ENCODE results near the gene KRT84.
"Not testable (repeated sequence)": the region's sequence is repeated elsewhere in the genome, so short reads cannot be mapped to it uniquely, and the experiment has no call there.

The KRT84 gene

DNA sequence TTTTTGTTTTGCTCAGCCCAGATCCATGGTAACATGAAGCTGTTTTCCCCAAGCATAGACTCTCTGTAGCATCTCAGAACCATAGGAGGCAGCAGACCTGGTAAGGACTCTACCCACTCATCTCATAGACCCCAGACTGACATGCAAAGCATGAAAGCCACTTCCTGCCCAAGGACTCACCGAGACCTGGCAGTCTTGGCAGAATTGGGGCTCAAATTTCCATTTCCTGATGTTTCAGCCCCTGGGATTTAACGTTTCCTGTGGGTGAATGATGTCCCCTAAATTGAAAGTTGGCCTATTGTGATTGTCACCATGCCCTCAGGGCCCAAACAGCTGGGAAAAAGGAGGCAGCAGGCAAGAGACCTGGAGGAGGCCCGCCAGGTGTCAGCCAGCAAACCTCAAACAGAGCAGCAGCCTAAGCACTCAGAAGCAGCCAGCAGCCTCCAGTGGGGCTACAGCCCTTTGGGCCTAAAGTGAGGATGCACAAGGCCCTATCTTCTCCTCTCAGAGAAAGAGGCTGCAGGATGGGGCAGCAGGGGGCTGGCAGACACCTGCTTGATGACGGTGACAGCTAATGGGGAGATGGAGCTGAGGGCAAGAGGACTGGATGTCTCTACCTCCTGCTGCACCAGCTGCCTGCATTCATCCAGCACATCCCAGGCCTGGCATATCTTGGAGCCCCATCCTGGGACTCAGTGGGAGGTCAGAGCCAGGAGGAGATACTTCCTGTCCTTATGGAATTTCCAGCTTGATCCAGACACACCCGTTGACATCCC lies 26.7 kb downstream of the KRT84 start:
- no peak for DNase-seq

DNA sequence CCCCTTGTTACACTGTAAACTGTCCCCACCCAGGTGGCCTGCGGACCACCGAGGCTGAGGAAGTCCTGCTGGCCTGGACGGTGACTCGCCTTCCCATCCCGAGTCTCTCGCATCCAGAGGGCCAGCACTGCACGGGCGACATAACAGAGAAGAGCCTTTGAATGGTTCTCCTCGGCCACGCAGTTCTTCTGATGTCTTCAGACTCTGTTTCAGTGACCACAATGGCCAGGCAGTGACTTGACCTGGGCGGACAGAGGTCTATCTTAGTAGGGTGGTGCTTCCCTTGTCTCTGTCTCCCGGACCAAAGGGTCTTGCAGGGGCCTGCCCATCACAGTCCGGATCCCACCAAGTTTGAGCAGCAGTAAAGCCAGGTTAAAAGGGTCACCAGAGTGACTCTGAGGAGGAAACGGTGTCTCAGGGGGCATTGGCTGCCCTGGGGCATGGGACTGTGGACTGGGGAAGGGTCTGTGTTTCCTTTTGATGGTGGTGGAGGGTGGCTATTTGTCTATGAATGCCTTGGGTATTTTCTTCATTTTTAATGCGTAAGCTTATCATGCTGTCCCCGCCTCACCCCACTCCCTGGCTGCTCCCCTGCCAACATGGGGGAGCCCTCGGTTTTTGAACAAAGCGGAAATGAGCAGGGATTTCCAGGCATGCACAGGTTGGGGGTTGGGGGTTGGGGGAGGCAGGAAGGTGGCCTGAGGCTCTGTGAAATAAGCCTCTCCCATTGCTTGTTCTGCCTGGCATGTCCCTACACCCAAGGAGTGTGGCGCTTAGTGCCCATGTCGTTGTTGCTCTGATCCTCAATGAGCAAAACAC lies 28.5 kb downstream of the KRT84 start:
- DNase-seq, result no peak

DNA sequence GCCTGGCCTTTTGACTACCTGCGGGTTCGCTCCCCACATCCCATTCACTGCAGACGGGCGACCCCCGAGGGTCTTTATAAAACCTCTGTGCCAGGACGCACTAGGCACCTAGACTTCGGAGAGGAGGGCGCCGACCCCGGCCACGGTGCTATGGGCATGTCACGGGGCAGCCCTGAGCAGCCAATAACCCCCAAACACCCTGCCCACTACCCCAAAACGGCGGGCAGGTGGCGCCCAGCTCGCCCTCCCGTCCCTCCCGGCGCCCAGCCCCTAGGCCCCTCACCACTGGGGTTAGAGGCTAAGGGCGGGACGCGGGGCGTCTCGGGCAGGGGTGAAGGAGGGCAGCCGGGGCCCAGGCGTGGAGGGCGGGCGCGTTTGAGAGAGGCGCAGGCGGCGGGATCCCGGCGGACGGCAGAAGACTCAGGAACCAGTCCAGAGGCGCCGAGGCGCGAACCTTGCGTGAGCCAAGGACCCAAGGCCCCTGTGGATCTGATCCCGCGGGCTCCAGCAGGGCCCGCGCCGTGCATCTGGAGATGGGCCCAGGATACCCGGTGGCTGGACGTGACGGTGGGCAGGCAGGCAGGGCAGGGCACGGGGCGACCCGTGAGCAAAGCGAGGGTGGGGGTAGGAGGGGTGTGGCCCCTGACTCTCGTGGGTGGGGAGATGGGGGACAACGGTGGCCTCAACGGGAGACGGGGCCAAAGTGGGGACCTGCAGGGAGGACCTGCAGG lies 29.3 kb downstream of the KRT84 start:
- no peak for DNase-seq

DNA sequence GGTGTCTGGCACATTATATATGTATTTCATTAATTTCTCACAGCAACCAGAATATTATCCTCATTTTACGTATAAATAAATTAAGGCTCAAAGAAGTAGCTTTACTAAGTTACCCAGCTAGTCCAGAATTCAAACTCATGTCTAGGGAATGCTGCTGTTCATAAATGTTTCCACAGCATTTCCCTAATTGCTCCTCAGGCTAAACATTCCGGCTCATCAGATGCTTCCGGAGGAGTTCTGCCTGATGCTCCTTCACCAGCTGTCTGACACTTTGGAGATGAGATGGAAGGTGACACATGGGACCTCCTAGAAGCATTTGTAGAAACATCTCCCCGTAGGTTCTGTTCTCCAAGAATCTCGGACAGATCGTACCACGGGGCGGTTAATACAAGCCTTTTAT lies 30.3 kb downstream of the KRT84 start:
- no peak for DNase-seq

DNA sequence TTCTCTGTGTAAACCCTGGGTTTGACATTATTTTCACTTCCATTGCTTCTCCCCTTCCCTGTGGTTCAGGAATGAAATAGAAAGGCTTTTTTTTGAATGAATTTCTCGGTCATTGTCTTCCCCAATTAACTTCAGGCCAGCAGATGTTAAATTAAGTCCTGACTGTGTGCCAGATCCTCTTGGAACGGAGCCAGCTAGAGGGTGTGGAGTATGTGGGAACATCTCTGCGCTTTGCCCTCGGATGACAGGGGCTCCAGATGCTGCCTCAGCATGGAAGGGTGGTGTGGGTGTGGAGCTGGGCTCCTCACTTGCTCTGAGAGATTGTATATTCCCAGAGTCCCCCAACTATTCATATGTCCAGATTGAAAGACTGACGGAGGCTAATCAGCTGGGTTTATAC lies 31.3 kb downstream of the KRT84 start:
- DNase-seq, result no peak

DNA sequence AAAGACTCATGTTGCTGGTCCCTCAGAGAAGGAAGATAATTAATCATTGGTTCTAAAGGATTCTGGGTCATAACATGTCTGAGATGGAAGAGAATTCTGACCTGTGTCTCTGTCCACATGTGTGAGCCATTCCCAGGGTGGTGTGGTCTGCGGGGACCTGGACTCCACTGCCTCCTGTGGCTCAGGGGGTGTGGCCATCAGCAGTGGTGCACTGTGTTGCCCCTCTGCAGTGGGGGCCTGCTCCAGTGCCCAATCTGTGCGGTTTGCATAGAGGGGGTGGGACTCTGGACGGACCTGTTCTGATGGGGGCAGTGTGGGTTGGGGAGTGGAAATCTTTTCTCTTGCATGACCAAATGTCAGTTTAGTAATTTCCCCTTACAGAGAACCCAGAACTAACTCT lies 31.7 kb downstream of the KRT84 start:
- no peak for DNase-seq

DNA sequence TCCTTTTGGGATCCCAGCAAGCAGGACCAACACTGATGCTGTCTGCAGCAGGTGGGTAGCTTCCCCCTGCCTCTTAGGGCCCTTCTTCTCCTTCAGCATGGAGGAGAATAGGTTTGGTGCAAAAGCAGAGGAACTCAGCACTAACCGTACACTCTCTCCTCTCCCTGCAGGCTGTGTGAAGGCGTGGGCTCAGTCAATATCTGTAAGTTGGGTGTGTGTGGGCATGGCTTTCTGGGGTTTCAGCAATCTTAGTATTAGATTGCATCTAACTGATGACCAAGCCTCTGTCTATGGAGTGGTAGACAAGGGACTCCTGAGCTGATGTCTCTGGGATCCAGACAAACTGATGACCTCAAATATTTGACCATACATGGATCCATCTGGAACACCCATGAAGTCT lies 32.5 kb downstream of the KRT84 start:
- no peak for DNase-seq

DNA sequence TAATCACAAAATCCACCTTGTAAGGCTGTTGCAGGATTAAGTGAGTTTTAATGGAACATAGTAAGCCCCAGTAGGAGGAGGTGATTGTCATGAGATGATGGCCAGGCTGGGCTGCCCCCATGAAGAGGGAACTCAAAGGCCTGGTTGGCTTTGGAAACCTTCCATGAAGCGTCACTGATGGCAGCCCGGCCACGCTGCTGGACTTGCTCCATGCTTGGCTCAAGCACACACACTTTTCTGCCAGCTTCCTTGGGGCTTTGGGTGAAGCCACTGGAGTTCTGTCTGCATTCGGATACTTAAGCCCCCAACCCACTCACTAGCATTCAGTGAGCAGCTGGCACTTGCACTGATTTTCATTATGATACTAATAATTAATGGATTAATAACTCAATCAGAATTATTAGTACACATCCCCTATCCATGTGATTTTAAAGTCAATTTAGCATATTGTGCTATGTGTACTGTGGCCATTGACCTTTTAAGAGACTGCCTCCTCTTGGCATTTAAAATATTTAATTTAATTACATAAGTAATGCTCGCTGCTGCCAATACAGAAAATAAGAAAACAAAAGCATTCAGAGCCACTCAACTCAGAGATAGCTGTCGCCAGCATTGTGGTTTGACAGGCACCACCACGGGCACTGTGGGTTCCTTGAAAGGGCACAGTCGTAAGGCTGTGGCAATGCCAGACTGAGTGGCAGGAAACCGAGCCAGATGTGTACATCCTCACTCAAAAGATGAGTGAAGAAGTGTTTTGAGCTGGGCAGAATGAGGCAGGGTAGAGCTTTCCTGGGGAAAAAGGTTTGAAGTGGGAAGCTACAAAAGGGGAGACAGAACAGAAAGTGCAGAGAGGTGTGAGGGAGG lies 34.0 kb downstream of the KRT84 start:
- DNase-seq, result peak; percentile 67

DNA sequence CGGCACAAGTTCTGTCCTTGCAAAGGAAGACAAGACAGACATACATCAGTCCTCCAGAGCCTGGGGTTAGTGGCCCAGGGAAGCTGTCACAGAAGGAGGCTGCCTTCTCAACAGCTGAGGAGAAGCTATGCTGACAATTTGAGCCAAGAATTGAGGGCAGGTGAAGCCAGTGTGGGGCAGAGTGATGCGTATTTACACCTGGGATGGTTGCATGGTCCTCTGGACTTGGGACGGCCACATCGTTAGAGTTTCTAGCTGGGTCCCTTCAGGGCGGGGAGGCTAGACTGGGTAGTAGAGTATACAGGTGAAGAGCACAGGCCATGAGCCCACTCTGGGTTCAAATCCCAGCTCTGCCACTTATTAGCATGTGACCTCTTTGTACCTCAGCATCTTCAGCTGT lies 34.7 kb downstream of the KRT84 start:
- no peak for DNase-seq

DNA sequence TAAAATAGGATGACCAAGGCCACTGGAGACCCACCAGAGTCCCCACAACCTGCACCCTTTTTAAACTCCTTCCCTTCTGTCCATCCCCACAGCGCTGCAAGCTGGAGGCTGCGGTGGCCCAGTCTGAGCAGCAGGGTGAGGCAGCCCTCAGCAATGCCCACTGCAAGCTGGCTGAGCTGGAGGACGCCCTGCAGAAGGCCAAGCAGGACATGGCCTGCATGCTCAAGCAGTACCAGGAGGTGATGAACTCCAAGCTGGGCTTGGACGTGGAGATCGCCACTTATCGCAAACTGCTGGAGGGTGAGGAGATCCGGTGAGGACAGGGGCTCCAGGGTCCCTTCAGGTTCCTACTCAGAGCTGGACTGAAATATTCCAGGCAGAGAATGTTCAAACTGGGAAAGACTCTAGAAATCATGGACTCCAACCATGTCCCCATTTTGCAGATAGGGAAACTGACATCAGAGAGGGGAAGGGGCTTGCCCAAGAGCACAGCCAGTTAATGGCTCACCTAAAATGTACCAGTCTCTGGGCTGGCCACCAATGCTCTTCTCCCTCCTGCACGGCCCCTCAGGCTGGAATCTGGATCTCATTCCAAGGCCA lies 35.3 kb downstream of the KRT84 start:
- DNase-seq, result no peak

DNA sequence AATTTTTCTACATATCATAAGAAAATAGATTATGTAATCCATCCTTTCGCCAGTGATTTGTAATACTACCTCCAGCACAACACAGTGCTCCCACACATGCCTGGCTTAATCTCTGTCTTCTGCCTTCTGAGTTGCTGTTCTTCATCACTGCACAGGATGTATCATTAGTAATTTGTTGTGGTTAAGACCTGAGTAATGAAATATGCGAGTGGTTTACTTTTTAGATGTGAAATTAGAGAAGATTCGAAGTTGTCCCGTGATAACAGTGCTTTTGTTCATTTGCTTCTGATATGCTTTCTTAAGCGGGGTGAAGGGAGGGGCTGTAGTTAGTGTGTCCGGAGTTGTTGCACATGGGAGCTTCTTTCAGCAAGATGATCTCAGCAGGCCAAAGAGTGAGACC lies 36.3 kb downstream of the KRT84 start:
- DNase-seq, result no peak

DNA sequence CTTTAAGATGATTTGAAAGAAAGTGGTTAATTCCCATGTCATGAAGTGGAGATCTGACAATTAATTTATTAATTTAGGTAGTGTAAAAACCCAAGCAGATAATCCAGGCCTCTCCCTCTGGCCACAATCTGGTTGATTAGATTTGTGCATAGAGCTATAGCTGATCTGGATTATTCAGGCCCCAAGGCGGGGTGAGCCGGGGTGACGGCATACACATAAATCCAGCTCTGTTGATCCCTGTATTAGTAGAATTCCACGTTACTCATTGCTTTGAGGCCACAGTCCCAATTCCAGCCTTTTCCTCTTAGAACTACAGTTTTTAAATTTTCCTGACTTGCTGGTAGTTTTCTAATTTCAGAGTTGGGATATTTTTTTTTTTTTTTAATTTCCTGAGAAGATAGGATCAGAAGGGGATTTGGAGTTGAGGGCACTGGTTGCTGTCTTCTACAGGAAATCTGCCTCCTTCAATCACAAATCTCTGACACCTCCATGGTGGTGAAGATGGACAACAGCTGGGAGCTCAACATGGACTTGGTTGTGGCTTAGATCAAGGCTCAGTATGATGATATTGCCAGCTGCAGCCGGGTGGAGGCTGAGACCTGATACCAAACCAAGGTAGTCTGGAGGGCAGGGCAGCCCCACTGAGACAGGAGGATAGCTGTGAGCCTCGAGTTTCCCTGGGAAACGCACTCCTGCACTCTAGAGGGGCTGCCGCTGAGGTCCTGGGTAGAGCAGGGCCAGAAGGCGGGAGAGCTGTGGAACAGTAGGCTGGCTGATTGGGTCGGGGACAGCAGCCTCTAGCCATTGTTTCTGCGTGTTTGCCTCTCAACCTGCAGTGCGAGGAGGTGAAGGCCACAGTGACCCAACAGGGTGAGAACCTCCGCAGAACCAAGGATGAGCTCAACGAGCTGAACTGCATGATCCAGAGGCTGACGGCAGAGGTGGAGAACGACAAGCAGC lies 37.6 kb downstream of the KRT84 start:
- no peak for DNase-seq

DNA sequence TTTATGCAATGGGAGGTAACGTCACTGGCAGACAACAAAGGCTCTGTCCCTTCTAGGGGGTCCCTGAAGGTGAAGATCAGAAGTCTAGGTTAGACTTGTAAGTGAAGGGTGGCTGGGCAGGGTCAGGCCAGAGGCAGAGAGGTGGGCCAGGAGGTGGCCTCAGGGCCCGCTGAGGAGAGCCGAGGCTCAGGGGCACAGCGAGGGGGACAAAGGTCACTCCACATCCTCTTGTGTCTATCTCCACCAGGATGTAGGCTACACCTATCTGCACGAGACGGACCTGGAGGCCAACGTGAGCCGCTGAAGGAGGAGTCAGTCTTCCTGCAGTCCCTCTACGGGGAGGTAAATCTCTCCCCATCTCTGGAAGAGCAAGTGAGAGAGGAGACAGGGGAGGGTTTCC lies 38.4 kb downstream of the KRT84 start:
- DNase-seq, result no peak

DNA sequence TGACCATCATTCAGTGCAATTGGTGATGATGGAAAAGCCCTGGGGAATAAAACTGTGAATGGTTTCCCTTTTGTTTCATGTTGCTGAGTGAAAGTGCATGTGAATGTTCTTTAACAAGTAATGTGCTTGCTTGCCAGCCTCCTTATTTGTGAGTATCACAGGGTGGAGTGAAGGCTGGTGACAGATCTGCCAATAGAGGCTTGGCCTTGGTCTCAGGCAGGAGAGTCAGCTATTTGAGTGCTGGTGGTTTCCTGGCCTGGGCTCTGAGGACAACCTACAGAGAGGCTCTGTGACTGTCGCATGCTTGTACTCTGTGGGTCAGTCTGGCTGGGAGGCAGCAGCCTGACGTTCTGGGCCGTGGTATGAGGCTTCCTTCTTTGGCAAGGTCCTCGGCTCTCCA lies 38.9 kb downstream of the KRT84 start:
- no peak for DNase-seq

DNA sequence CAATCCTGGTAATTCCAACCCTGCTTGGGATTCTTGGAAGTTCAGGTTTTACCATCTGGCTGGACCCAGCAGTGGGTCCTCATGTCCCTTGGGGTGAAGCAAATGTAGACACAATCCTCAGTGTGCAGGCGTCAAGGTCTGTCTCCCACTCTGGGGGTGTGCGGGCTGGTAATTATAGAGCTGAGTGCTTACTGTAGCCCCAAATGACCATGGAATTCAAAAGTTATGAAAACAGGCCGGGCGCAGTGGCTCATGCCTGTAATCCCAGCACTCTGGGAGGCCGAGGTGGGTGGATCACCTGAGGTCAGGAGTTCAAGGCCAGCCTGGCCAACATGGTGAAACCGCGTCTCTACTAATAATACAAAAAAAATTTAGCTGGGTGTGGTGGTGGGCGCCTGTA lies 40.4 kb downstream of the KRT84 start:
- DNase-seq, result not testable (repeated sequence)

DNA sequence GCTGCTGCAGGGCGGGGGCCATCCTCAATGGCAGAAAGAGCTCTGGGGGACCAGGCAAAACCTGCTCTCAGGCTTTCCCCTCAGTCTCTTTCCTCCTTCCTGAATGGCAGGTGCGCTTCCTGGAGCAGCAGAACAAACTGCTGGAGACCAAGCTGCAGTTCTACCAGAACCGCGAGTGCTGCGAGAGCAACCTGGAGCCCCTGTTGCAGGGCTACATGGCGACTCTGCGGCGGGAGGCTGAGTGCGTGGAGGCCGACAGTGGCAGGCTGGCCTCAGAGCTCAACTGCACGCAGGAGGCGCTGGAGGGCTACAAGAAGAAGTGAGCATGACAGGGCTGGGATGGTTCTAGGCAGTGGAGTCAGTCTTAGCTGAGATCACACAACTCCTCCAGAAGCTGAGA lies 41.3 kb downstream of the KRT84 start:
- DNase-seq, result no peak

DNA sequence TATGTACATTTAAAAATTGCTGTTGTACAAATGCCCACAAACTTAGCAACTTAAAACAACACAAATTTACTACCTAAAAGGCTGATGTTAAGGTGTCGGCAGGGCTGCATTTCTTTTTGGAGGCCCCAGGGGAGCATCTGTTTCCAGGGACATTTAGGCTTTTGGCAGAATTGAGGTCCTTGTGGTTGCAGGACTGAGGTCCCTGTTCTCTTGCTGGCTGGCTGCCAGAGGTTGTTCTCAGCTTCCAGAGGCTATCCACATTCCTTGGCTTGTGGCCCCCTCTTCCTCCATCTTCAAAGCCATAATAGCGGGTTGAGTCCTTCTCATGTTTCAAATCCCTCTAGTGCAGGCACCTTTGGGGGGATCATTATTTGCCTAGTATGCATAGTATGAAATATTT lies 41.9 kb downstream of the KRT84 start:
- DNase-seq, result no peak

DNA sequence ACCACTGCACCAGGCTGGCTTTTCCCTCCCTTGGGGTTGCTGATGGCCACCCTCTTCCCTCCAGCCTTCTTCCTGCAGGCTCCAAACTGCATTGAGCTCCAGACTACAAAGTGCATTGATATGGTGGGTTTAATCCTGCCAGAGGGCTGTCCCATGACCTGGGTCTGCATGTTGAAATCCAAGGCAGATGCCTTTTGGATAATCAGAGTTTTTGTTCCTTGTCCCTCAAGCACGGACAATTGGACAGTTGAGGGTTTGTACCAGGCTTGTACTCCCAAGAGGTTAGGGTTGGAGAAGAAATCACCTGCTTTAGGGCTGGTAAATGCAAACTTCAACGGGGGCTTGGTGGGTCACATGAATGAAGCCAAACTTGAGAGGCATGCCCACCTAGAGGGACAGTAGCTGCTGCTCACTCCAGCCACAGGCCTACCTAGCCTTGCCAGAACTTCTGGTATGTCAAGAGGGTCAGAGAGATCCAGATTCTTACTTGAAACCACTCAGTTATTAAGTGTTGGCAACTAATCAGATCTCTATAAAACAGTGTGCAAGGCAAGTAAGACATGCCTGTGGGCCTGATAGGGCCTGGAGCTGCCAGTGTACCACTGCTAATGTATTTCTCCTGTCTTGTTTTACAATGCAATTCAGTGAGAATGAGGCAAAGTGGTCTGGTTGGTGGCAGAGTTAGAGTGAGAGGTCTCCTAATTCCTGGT lies 42.5 kb downstream of the KRT84 start:
- no peak for DNase-seq

DNA sequence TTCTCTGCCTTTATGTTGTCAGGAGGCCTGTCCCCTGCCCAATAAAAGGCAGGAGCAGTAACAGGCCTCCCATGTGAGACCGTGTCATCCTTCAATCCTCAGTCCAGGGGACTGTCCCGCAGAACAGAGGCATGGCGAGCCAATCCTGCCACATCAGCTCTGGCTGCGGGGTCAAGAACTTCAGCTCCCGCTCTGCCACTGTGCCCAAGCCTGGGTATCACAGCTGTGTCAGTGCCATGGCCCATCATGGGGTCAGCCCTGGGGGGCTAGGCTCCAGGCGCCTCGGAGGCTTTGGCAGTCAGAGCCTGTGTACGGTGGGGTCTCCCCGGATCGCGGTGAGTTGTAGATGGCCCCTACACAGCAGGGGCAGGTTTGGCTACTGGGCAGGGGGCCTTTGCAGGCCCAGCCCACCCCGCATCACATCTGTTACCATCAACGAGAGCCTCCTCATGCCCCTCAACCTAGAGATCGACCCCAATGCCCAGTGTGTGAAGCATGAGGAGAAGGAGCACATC lies 44.3 kb downstream of the KRT84 start:
- no peak for DNase-seq
